Prostate gland (tissue), 2 donors: Measurements from ENCODE around the gene ATAD1. TPM values are rescaled to one million over a fixed set of nuclear protein-coding genes. Genes with fewer than 3 reads are reported as not detected.

Experiments
- DNase-seq: peaks from one replicate; pipeline ENCODE4 v3.0.0-alpha.2; 2019; ENCODE audit warnings: low spot score
- H3K27ac ChIP-seq, 2 donors: fragments of 200-600 bp; sonication (generic); 2 replicates each; pipeline ENCODE4 v1.5.1; 2017 to 2019
- H3K27me3 ChIP-seq: fragments of 200-600 bp; sonication (generic); replicated peaks from 2 replicates; pipeline ENCODE4 v1.5.1; 2019; ENCODE audit not compliant: insufficient read depth
- H3K36me3 ChIP-seq, 2 donors: fragments of 200-600 bp; sonication (generic); 1 replicate in 1 of 2; 2 replicates in 1 of 2; pipeline versions ENCODE4 v1.5.1 to v1.8.1; 2017 to 2019
- H3K4me1 ChIP-seq: fragments of 200-600 bp; sonication (generic); replicated peaks from 2 replicates; pipeline ENCODE4 v1.5.1; 2019
- H3K4me3 ChIP-seq, 2 donors: fragments of 200-600 bp; sonication (generic); 2 replicates each; pipeline ENCODE4 v1.5.1; 2017 to 2019
- H3K9me3 ChIP-seq: fragments of 200-600 bp; sonication (generic); 2 replicates; pipeline ENCODE4 v1.5.1; 2017
- POLR2A ChIP-seq: fragments of 450-650 bp; IDR thresholded peaks from one replicate; pipeline ENCODE4 v1.6.1; 2016; ENCODE audit warnings: antibody characterized with exemption, mild to moderate bottlenecking
- POLR2AphosphoS5 ChIP-seq: sonication (generic); formaldehyde crosslinking; IDR thresholded peaks from one replicate; pipeline ENCODE4 v1.6.1; 2017; ENCODE audit warnings: antibody characterized with exemption
- WGBS: methylation state at CpG from one replicate; pipeline ENCODE4 v1.1.5; 2018; 5-methylcytosine and 5-hydroxymethylcytosine counted together
- intact Hi-C: fragments of 100-400 bp; cut with DNase I; formaldehyde crosslinking; loops from one replicate; pipeline ENCODE4 v1.14.2; 2022
- total RNA-seq, 2 donors: library from RNA; depleted of rRNA; stranded (reverse); fragments of >200 nt; gene quantifications; one replicate each; pipeline ENCODE4 v1.1.0, GENCODE V29; 2016
- TF ChIP-seq, protein P1 (sequence below), 4 experiments: fragments of 200-600 bp in 2 of 4; fragments of 450-650 bp in 2 of 4; sonication (generic) in 2 of 4; IDR thresholded peaks; 1 replicate in 3 of 4; 2 replicates in 1 of 4; pipeline ENCODE4 v1.5.1; 2016 to 2019; ENCODE audit warnings: antibody characterized with exemption in 4 of 4, mild to moderate bottlenecking in 2 of 4, moderate library complexity in 2 of 4

ATAD1 gene
- total RNA-seq, 2 donors from 2014 or later = 50.2 to 59.6 TPM

DNA sequence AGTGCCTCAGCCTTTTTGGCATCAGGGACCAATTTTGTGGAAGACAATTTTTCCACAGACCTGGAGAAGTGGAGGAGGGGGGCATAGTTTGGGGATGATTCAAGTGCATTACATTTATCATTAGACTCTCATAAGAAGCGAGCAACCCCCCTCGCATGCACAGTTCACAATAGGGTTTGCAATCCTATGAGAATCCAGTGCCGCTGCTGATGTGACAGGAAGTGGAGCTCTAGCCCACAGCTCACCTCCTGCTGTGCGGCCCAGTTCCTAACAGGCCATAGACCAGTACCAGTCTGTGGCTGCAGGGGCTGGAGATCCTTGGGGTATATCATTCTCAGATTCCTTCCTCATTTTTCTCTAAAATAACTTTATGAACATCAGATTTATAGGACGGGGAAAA lies 50.8 kb downstream of the ATAD1 start:
- no peak for TF ChIP-seq POLR2AphosphoS5
- TF ChIP-seq, protein P1, sequence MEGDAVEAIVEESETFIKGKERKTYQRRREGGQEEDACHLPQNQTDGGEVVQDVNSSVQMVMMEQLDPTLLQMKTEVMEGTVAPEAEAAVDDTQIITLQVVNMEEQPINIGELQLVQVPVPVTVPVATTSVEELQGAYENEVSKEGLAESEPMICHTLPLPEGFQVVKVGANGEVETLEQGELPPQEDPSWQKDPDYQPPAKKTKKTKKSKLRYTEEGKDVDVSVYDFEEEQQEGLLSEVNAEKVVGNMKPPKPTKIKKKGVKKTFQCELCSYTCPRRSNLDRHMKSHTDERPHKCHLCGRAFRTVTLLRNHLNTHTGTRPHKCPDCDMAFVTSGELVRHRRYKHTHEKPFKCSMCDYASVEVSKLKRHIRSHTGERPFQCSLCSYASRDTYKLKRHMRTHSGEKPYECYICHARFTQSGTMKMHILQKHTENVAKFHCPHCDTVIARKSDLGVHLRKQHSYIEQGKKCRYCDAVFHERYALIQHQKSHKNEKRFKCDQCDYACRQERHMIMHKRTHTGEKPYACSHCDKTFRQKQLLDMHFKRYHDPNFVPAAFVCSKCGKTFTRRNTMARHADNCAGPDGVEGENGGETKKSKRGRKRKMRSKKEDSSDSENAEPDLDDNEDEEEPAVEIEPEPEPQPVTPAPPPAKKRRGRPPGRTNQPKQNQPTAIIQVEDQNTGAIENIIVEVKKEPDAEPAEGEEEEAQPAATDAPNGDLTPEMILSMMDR (IDR thresholded peaks at IDR 0.05) = no peak
- TF ChIP-seq POLR2A = no peak
- intact Hi-C loops = no loop called here

GRCh38 chr10:87765666-87766376 lies 52.2 kb downstream of the ATAD1 start:
- Histone ChIP-seq H3K27ac (no peak overlapping the region), H3K4me1 (no peaks in the 10 kb centered on the region), H3K4me3 (no peak overlapping the region), H3K36me3 (no peaks in the 10 kb centered on the region), H3K27me3 (no peaks in the 10 kb centered on the region), H3K9me3 (no peaks in the 10 kb centered on the region)
- DNase-seq = no peak
- intact Hi-C loops = no loop called here
- 99% methylated on average over 5 of the region's 5 CpGs for WGBS
- TF ChIP-seq POLR2A = no peak
- TF ChIP-seq, protein P1 (IDR thresholded peaks at IDR 0.05) = no peak
- TF ChIP-seq POLR2AphosphoS5 = no peak

More for the DNA sequence above, 50.8 kb downstream of the ATAD1 start:
- DNase-seq = no peak
- no peaks in the 10 kb centered on the region for H3K36me3 ChIP-seq
- H3K9me3 ChIP-seq = no peaks in the 10 kb centered on the region
- H3K4me3 ChIP-seq = no peak overlapping the region
- no peak overlapping the region for H3K27ac ChIP-seq
- 96% methylated on average over 5 of the region's 5 CpGs for WGBS
- no peaks in the 10 kb centered on the region for H3K27me3 ChIP-seq
- H3K4me1 ChIP-seq = no peaks in the 10 kb centered on the region

DNA sequence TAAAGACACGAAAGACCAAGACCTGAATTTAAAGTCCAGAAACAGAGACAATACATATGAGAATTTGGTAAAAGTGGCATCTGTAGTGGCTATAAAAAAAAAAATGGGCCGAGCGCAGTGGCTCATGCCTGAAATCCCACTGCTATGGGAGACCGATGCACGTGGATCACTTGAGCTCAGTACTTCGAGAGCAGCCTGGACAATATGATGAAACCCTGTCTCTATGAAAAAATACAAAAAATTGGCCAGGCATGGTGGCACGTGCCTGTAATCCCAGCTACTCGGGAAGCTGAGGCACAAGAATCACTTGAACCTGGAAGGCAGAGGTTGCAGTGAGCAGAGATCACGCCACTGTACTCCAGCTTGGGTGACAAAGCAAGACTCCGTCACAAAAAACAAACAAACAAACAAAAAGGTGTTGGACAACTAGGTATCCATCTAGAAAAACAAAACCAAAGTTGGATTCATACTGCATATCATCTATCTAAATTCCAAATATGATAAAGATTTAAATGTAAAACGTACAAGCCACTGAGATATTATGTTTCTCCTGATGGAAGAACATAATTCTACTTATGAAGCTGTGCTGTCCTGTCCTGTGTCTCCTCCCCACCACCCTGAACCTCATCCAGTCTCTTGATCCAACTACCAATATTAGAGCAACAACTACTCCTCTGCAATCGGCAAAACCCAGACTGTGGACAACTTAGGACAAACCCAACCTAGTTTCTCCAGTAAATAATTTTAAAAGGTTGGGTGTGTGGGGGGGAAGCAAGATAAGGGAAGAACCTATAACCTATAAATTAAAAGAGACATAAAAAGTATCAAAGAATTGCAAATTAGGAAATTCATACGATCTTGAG lies 53.7 kb downstream of the ATAD1 start:
- Histone ChIP-seq H3K27ac (no peak overlapping the region), H3K4me3 (no peak overlapping the region), H3K27me3 (no peaks in the 10 kb centered on the region), H3K9me3 (no peaks in the 10 kb centered on the region), H3K36me3 (no peaks in the 10 kb centered on the region), H3K4me1 (no peaks in the 10 kb centered on the region)
- WGBS = 88% methylated on average over 13 of the region's 13 CpGs
- no peak for TF ChIP-seq POLR2A
- TF ChIP-seq POLR2AphosphoS5 = no peak
- TF ChIP-seq, protein P1 (IDR thresholded peaks at IDR 0.05) = no peak
- DNase-seq = no peak
- intact Hi-C loops = no loop called here

GRCh38 chr10:87763086-87763861 lies 54.8 kb downstream of the ATAD1 start:
- Histone ChIP-seq H3K27me3 (no peaks in the 10 kb centered on the region), H3K4me3 (no peak overlapping the region), H3K27ac (no peak overlapping the region), H3K9me3 (no peaks in the 10 kb centered on the region), H3K36me3 (no peaks in the 10 kb centered on the region), H3K4me1 (no peaks in the 10 kb centered on the region)
- intact Hi-C loops = no loop called here
- DNase-seq = no peak
- WGBS = 85% methylated on average over 5 of the region's 5 CpGs
- TF ChIP-seq, protein P1 (IDR thresholded peaks at IDR 0.05) = no peak
- no peak for TF ChIP-seq POLR2A
- TF ChIP-seq POLR2AphosphoS5 = no peak
